ENCODE measurements around the gene MYO3A.

MYO3A gene

DNA sequence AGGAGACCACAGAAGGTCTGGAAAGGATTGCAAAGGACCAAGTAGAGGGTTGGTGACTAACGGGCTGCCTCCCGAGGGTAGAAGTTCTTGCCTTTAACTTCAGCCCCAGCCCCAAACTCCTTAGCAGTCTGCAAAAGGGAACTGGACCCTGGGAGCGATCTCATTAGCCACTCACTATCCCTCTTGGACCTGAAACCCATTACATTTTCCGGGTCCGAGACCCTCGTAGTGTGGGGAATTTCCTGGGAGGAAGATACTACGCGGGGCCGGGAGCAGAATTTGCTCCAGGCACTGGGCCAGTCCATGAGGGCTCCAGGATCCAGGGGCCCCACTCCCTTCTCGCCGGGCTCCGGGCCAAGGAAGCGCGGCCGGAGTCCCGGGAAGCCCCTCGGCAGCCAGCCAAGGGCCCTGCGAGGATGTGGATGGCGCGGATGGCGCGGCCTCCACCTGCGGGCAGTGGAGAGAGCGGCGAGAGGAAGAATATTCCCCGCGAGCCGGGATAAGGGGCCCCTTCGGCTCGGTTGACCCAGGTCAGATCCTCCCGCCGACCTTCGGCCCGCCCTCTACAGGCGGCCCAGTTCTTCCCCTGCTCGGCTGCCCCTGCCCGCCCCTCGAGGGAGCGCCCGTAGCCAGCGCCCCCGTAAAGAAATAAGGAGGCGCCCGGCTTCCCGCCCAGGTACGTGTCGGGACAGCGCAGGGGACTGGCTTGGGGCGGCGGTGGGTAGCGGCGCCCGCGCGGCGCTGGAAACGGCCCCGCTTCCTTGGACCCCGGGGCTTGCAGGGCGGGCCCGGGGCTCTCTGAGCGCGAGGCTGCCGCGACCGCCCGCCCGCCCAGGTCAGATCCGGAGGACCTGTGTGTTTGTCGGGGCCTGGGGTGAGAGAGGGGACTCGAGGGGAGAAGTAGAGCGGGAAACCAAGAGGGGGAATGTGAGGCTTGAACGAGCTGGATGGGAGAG, at the start of gene MYO3A:
TSS of gene MYO3A (plus strand) at position 577 of the 956 bp plus-strand sequence. CDS start 17,882 bp downstream, outside the sequence.
- no peak for DNase-seq (ENCODE audit: extremely low read depth in 1 of 2, low read depth in 1 of 2)

DNA sequence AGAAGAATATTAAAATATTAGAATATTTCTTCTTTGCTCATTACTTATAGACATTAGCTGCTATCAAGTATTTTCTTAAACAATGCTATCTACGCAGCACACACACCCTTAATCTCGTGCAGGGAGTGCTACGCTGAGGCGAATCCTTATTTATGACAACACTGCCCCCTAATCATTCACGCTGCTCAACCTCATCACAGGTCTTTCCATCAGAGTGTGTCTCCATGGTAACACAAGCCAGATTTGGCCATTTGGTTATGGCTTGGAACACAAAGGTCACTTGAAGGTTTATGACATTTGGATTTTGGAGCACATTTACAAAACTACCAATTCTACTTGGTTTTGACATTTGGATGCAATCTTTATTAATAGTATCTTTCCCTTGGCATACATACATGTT, 45.4 kb upstream of the MYO3A start:
- DNase-seq (ENCODE audit: extremely low read depth in 1 of 2, low read depth in 1 of 2), result no peak

DNA sequence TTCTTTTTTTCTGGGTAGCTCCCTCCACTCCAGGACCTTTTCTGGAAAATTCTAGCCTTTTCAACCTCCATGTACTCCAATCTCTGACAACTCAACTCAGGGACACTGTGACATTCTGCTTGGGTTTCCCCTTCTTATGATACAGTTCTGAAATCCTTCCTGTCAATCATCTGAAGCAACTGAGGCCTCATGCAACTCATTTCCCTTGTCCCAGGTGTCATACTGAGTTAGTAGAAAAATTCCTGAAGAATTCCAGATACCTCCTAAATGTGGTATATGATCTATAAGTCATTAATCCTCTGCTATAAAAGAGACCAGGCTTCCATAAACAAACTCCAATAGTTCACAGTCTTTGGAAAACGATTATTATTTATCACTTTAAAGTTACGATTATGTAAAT, 43.0 kb upstream of the MYO3A start:
- DNase-seq (ENCODE audit: extremely low read depth in 1 of 2, low read depth in 1 of 2), result no peak

DNA sequence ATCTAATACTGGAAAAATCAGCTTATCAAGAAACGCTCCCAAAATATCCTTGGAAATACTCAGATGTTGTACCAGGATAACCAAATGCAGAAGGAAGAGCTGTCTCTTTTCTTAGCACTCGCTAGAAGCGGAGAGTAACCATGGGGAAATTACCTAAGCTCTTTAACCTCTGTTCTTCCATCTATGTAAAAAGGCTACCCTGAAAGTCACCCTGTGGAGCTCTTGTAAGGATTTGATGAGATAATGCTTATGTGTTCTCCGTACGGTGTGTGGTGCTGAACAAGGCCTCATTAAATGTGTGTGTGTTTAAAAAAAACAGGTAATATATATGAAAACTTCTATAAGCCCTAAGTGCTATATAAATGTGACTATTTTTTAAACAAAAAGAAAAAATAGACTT, 38.2 kb upstream of the MYO3A start:
- no peak for DNase-seq (ENCODE audit: extremely low read depth in 1 of 2, low read depth in 1 of 2)

GRCh38 chr10:25896421-25896820, 37.6 kb upstream of the MYO3A start:
- no peak for DNase-seq (ENCODE audit: extremely low read depth in 1 of 2, low read depth in 1 of 2)

GRCh38 chr10:25899304-25899703, 34.7 kb upstream of the MYO3A start:
- DNase-seq (ENCODE audit: extremely low read depth in 1 of 2, low read depth in 1 of 2), result no peak

DNA sequence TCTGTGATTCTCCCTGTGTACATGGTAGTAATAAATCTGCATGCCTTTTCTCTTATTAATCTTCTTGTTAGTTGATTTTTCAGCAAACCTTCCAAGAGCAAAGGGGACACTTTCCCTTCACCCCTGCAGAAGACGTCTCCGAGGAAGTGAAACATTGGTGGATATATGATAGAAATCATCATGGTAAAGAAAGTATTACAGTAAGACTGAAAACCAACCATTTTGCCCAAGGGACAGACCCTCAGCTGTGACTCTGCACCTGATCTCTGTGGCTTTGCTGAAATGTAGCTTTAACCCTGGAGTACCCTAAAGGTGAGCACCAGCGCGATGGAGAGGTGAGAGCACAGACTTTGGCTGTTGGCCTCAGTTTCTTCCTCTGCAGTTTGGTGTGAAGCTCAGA, 32.8 kb upstream of the MYO3A start:
- DNase-seq (ENCODE audit: extremely low read depth in 1 of 2, low read depth in 1 of 2), result no peak

DNA sequence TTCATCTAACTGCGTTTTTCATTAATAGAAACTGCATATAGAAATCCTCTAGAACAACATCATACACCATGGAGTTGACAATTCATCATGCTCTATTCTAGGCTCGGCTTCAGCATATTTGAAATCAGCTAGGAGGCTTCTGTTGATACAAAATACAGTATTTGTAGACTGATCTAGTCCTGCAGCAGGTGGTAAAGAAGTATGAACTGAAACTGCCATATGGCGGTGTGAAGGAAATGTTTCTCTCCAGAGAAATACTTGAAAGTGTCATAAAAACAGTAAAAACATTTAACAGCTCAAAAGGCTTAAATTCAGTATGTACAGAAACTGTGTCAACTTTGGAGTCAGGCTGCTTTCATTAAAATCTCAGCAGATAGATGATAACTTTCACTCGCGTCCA, 32.0 kb upstream of the MYO3A start:
- DNase-seq (ENCODE audit: extremely low read depth in 1 of 2, low read depth in 1 of 2), result no peak

DNA sequence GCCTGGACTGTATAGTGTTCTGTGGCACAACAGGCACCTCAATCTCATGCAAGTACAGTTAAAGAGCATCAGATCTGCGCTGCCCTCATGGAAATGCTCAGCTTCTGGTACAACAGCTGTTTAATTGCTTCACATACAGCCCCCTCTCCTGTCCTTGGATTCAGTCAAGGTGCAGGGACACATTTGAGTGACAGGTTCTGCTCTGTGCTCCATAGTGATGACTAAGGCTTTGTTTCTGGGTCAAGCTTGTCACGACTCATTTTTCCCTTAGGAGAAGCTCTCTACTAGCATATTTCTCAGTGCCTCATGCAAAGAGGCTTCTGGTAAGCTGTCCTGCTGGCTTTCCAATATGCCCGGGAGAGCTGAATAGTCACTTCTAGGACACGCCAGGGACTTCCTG, 26.8 kb upstream of the MYO3A start:
- DNase-seq (ENCODE audit: extremely low read depth in 1 of 2, low read depth in 1 of 2), result no peak

- no peak for DNase-seq (ENCODE audit: extremely low read depth in 1 of 2, low read depth in 1 of 2)
These were observed 21.2 kb upstream of the MYO3A start for GRCh38 chr10:25912866-25913265.

GRCh38 chr10:25914776-25915175, 19.3 kb upstream of the MYO3A start:
- no peak for DNase-seq (ENCODE audit: extremely low read depth in 1 of 2, low read depth in 1 of 2)

GRCh38 chr10:25934621-25935139, 651 bp downstream of the MYO3A start:
- no peak for DNase-seq (ENCODE audit: extremely low read depth in 1 of 2, low read depth in 1 of 2)

GRCh38 chr10:25938405-25938804, 4.4 kb downstream of the MYO3A start:
- DNase-seq (ENCODE audit: extremely low read depth in 1 of 2, low read depth in 1 of 2), result no peak

GRCh38 chr10:25944771-25945170, 10.7 kb downstream of the MYO3A start:
- DNase-seq (ENCODE audit: extremely low read depth in 1 of 2, low read depth in 1 of 2), result no peak

- no peak for DNase-seq (ENCODE audit: extremely low read depth in 1 of 2, low read depth in 1 of 2)
These were observed 18.8 kb downstream of the MYO3A start for GRCh38 chr10:25952857-25953256.

DNA sequence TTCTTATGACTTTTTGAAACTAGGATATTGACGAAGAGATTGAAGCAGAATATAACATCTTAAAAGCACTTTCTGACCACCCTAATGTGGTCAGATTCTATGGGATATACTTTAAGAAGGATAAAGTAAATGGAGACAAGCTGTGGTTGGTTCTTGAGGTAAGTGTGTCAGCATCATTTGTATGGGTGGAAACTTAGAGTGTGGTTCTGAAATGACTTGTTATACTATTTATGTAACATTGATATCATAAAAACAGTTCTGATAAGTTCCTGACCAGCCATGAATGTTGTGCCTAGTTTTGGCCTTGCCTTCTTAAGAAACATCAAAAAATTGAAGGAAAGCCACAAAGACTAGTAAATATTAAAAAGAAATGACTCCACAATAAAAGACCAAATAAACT, 20.8 kb downstream of the MYO3A start:
- DNase-seq (ENCODE audit: extremely low read depth in 1 of 2, low read depth in 1 of 2), result no peak

GRCh38 chr10:25959540-25960232, 25.7 kb downstream of the MYO3A start:
- no peak for DNase-seq (ENCODE audit: extremely low read depth in 1 of 2, low read depth in 1 of 2)

GRCh38 chr10:25965584-25965983, 31.6 kb downstream of the MYO3A start:
- no peak for DNase-seq (ENCODE audit: extremely low read depth in 1 of 2, low read depth in 1 of 2)

GRCh38 chr10:25966844-25967243, 32.8 kb downstream of the MYO3A start:
- DNase-seq (ENCODE audit: extremely low read depth in 1 of 2, low read depth in 1 of 2), result no peak

DNA sequence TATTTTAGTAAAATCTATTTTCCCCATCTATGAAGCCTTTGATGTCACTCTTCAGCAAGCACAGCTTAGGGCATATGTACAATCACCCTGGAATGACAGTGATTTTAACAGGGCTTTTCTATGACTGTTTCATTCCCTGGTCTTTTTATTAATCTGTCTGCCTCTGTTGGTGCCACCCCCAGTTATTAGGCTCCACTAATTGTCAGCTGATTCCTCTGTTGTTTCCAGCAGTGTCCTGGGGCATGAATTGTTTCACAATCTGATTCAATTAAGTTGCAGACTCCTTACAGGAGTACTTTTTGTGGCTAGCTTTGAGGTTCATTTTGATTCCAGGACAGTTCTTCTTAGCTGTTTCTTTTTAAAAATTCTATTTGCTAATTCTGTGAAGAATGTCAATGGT, 38.6 kb downstream of the MYO3A start:
- no peak for DNase-seq (ENCODE audit: extremely low read depth in 1 of 2, low read depth in 1 of 2)

- DNase-seq (ENCODE audit: extremely low read depth in 1 of 2, low read depth in 1 of 2), result no peak
These were observed 40.9 kb downstream of the MYO3A start for GRCh38 chr10:25974897-25975459.

GRCh38 chr10:25978771-25979170, 44.7 kb downstream of the MYO3A start:
- no peak for DNase-seq (ENCODE audit: extremely low read depth in 1 of 2, low read depth in 1 of 2)
